HG02970 (cell line): ENCODE results near the gene RGS17.
"Not testable (repeated sequence)": the region's sequence is repeated elsewhere in the genome, so short reads cannot be mapped to it uniquely, and the experiment has no call there.

Experiments
- ATAC-seq: cut with Tn5 transposase; IDR thresholded peaks from one replicate; pipeline ENCODE4 v1.9.1; 2021; ENCODE audit warnings: mild to moderate bottlenecking, moderate library complexity, moderate number of reproducible peaks; ENCODE audit not compliant: unreplicated experiment, low FRiP score

The RGS17 gene, protein sequence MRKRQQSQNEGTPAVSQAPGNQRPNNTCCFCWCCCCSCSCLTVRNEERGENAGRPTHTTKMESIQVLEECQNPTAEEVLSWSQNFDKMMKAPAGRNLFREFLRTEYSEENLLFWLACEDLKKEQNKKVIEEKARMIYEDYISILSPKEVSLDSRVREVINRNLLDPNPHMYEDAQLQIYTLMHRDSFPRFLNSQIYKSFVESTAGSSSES

DNA sequence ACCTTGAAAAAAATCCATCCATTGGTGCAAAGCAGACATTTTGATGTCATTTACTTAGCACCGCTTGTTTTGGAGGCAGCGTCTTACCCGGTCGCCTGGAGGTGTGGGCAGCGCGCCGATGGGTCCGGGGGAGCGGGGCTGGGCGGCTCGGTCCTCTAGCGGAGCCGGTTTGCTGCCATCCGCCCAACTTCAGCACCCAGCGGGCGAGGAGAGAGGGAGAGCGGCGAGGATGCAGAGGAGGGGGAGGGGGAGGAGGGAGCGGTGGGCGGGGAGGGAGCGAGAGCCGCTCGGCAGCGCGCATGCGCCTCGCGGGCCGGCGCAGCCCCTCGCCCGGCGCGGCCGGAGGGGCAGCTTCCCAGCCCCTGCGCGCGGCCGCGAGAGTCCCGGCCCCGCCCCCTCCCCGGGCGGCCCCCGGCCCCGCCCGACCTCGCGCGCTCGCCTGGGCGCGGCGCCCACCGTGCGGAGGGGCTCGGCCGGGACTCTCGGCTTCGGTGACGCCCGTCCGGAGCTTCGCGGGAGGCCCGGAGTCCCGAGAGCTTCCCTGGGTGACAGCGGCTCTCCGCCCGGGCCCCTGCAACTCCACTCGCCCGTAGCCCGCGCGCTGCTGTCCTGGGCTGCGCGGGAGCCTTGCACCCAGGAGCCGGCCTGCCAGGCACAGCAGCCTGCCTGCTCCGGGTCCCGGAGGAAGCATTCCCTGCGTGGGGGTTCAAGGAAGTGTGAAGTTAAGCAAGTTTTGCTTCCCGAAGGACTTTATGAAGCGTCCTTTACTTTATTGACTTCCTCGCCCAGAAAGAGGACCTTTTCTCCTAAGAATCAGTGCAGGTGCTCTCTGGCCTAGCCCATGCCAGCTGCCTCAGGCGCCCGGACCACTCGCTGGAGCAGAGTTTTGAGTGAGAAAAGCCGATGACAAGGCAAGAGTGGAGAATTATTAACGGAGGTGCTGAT is at the start of gene RGS17:
Gene RGS17, minus strand, starts transcription at position 246 of the 945 bp plus-strand sequence. CDS start 87,264 bp downstream, outside the sequence.
- ATAC-seq, result peak; percentile 52

DNA sequence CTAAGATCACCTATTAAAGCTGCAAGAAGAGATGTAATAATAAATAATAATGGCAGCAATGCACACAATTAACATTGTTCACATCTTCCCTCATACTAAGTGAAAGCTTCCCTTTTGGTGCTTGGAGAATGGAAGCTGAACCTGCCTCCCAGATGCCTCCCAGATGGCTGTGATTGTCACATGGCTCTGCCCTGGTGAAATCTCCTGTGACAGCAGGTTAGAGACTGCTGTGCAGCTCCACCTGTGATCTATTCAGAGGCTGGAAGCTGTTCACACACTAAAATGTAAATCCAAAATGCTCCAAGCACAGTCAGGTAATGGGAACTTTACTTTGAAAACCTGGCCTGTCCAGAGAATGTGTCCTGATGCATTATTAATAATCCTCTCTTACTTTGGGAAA is 41.7 kb upstream of the RGS17 start:
- no peak for ATAC-seq

DNA sequence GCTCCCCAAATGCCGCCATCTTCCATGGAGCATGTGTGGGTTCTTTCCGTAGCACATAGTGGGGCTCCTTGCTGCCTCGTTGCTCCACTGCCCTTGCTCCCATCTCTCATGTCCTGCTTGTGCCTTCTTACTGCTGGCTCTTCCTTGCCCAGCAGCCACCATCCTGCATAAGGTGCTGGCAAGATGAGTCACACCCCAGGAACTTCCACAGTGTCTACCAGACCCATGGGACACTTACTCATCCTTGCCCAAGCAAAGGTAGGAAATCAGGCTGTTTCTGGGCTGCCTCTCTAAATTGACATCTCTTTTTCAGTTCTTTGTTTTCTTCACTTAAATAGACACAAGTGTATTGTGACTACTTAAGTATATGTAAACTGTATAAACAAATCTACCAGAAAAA is 39.4 kb upstream of the RGS17 start:
- no peak for ATAC-seq

DNA sequence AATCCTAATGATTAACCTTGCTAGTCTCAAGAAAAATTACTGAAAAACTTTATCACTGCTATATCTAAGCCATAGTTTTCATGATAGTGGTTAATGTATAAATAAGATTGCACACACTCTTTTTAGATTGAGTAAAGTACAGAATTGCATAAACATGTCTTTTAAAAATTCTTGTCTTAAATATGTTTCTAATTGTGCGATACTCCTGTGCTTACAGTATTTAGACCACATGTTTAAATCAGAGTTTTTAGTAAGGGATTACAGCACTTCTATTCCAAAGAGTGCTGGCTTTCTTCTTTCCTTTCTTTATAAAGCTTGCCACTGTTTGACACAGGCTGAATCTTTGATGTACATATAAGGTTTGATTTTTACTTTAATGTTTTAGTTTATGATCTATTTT is 36.8 kb upstream of the RGS17 start:
- ATAC-seq, result no peak

DNA sequence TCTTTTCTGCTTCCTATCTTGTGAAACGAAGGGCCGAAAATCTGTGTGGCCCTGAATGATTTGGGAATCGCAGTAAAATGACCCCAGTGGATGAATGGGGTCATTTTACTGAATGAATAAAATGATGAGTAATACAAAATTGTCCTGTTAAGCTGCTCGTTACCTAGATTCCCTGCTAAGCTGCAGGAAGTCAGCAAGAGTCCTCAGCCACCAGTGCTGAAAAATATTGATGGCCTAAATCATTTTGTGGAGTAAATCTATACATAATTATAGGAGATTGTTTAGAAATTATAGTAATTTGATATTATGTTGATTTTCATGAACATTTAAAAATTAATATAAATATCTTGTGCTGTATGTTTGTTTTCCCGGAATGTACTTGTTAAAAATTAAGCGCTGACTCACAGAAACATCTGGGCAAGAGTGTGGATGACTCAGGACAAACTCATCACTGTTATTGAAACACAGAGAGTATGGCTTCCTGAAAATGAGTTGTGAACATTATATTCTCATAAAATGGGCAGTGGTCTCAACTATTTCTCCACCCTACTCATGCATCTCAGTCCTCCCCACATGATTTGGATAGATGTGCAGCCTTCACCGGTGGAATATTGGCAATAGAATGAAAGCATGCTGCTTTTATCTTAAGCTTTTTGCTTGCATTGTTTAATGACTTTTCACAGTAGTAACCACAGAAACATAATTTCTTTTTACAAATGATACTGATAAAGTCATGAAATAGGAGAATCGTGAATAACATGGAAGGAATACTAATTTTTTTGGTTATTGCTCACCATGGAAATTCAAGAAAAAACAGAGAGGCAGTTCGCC is 36.2 kb upstream of the RGS17 start:
- ATAC-seq, result no peak

DNA sequence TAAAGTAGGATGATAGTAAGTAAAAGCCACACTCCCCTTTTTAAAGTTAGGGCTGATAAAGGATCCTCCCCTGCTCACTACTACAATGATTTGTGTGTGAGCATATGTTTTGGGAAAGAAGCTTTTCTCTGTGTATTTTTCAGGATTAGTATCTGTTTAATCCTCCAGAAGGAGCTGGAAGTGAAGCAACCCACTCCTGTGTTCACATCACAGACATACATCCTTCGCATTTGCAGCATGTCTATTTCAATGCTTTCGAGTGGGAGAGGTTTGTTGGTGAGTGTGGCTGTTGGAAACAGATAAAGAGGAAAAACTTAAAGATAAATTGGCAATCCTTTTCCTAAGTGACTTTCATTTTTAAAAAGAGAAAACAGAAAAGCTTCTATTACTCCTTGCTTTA is 31.6 kb upstream of the RGS17 start:
- no peak for ATAC-seq

DNA sequence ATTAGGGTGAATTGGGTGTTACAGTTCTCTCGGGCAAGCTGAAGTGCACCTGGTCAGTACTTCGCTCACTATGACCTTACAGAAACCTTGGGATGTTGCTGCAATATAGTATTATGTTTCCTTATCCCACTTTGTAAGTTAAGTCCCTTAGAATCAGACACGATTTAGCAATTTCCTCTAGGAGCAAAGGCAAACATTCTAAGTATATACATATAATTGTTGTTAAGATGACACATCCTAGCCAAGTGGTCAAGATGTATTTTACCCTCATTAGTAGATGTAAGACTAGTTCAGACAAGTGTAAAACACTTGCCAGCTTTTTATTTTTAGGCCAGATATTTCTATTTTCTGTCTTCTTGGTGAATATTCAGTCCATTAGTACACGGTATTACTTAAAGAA is 31.1 kb upstream of the RGS17 start:
- ATAC-seq, result no peak

DNA sequence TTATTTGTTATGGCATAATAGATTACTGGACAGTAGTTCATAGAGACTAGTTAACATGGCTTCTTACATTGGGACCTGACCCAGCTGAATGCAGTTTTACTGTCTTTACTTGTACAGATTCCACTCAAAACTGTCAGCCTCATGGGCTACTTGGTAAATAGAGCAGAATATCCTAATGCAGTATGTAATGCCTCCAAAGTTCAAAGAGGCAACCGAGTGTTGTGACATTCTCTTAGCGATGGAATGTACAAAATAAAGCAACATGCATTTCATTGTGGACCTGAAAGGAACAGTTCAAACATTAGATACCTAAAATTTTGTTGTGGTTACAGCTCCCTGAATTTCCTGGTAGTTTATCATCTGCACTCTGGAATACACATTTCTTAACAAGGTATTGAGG is 29.1 kb upstream of the RGS17 start:
- no peak for ATAC-seq

DNA sequence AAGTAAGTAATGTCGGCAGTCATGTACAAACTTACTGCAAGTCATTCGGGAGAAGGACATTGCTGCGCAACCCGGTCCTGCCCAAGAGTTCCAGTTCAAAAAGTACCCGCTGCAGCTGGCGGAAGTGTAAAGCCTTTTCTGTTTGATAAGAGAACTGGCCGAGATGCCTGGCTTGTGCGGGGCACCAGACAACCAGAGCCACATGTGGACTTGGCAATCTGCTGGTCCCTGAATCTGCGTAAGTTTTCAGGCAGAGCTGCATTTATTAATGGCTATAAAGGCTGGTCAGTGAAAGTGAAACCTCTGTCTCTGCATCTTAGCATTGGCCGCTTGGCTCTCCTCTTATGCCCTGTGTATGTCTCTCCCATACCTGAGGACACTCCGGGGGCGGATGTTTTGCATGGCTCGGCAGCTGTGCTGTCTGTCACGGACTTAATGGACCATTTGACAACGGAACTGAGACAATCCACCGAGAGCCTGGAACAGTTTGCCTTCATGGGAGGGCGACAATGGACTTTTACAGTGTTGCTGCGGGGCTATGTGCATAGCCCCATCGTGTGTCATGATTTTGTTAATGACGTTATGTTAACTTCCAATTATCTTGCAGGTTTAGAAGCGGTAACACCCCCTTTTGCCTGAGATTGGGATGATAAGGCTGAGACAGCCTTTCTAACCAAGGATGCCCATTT is 19.8 kb upstream of the RGS17 start:
- no peak for ATAC-seq

DNA sequence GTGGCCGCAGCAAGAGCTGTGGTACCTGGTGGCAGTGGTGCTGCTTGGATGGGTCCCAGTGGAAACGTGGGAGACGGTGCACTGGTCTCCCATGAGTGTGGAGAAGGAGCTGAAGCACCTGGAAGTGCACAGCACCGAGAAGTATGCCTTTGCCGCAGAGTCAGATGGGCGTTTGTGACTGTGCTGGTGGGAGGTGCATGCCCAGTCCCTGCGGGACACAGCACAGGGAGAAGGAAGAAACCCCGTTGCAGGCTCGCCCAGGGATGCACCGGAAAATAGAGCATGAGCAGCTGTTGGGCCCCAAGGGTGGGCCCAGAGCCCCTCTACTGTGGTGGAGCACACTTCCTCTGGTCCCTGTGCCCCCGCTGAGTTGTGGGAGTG is 19.3 kb upstream of the RGS17 start:
- ATAC-seq, result no peak

DNA sequence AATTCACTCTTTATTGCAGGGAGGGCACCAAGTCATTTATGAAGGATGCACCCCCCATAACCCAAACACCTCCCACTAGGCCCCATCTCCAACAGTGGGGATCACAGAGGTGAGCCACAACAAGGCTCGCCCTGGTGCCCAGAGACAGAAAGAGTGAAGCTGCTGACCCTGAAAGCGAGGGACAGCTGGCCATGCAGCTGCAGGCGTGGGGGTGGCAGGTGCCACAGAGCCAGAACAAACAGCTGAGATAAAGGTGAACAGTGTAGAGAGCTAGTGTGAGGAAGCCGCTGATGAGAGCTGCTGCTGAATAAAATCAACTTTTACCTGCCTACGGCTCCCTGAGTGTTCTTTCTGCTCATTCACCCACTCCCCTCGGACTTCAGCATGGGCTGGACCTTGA is 18.8 kb upstream of the RGS17 start:
- no peak for ATAC-seq

DNA sequence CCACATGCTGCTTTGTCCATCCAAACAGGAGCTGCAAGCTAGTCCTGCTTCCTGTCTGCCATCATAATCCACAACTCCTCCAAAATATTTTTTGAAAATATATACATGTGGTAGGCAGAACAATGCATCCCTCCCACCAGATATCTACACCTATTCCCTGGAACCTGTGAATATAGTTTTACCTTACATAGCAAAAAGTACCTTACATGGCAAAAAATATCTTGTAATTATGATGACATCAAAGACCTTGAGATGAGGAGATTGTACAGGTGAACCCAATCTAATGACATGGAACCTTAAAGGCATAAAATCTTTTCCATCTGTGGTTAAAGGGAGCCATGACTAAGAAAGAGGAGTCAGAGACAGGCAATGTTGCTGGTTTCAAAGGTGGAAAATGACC is 15.3 kb upstream of the RGS17 start:
- no peak for ATAC-seq

DNA sequence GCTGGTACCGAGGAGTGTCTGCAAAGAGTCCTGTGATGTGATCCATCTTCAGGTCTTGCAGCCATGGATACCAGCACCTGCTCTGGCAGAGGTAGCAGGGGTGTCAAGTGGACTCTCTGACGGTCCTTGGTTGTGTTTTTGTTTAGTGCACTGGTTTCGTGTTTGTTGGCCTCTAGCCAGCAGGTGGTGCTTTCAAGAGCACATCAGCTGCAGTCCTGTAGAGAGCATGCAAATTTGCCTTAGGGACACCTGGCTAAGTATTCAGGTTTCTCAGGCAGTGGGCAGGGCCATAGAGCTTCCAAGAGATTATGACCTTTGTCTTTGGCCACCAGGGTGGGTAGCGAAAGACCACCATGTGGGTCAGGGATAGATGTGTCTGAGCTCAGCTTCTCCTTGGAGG is 14.5 kb upstream of the RGS17 start:
- no peak for ATAC-seq

DNA sequence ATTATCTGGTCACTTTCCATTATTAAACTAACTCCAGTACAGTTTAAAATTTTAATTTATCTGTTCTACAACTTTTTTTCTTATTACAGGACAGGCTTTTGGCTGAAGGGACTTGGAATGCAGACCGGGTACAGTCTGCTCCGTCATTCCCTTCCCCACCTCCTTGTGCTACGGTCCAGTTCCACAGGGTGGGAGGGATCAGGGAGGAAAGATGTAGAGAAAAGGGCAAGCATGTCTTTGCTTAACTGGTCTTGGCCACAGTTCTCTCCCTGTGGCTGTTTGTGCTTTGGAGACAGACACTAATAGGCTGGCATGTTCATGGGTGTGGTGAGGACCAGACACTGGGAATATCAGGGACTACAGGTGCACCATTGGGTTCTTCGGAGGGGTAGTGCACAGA is 12.1 kb upstream of the RGS17 start:
- ATAC-seq, result no peak

DNA sequence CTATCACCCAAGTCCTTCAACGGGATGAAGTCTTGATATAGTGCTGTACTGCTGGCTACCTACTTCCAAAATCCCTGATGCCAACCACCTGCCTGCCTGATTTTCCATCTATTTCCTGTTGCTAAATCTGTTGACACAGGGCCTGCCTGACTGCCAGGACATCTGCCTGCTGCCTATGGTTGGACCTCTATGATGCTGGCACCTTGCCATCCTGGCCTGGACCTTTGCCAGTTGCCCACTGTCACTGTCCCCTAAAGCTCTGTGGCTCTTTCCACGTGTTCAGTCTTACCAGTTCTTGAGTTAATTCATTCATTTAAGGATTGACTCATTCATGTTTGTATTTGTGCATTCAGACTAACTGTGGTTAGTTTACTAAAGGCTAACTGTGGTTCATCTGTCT is 9.2 kb upstream of the RGS17 start:
- no peak for ATAC-seq

DNA sequence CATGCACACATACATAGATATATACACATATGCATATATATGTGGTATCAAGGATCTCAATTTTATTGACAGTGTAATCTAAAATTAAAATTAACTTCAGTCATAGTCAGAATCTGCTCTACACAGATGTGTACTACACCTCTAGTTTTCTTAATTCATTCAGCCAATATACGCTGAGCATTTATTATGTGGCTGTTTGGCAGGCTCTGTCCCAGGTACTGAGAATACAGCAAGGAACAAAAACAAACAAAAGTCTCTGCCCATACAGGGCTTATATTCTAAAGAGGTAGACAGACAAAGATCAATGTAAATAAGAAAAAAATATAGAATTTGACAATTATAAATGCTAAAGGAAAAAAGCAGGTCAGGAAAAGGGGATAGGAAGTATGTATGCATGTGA is 7.8 kb upstream of the RGS17 start:
- no peak for ATAC-seq

DNA sequence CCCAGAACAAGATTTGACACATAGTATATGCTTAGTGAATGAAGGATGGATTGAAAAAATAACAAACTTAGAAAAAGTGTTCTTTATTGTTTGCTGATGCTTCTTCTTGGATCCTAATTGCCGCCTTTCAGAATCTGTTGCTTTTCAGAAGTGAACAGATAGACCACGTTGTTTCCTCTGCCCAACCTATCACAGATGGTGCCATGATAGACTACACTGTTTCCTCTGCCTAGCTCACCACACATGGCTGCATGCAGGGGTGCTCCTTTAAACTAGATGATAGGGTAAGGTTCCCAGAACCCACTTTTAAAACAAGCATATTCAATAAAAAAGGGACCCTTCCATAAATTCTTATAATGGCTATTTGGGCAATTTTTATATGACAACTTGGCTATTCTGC is 4.6 kb upstream of the RGS17 start:
- no peak for ATAC-seq

DNA sequence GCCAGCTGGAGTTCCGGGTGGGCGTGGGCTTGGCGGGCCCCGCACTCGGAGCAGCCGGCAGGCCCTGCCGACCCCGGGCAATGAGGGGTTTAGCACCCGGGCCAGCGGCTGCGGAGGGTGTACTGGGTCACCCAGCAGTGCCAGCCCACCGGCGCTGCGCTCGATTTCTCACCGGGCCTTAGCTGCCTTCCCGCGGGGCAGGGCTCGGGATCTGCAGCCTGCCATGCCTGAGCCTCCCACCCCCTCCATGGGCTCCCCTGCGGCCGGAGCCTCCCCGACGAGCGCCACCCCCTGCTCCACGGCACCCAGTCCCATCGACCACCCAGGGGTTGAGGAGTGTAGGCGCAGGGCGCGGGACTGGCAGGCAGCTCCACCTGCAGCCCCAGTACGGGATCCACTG is 2.6 kb upstream of the RGS17 start:
- not testable (repeated sequence) for ATAC-seq

DNA sequence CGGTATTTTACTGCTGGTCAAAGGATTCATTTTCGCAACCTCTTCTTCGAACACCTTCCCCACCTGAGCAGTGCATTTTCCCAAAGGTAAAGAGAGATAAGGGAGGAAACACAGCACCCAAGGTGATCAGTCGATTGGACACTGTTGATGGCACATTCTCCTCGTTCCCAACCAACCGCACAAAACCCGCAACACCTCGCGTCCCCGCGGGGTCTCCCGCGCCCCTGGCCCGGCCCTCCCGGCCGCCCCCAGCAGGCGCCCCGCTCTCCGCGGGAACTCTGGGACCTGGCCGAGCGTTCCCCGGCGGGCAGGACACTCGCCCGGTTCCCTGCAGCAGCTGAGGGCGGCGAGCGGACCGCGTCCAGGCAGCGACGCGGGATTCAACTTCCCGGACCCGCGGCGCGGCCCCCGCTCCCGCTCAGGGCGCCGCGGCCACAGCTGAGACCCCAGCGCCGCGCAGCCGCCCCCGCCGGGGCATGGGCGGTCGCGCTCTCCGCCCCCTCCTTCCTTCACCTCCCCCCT is 506 bp downstream of the RGS17 start:
- no peak for ATAC-seq

DNA sequence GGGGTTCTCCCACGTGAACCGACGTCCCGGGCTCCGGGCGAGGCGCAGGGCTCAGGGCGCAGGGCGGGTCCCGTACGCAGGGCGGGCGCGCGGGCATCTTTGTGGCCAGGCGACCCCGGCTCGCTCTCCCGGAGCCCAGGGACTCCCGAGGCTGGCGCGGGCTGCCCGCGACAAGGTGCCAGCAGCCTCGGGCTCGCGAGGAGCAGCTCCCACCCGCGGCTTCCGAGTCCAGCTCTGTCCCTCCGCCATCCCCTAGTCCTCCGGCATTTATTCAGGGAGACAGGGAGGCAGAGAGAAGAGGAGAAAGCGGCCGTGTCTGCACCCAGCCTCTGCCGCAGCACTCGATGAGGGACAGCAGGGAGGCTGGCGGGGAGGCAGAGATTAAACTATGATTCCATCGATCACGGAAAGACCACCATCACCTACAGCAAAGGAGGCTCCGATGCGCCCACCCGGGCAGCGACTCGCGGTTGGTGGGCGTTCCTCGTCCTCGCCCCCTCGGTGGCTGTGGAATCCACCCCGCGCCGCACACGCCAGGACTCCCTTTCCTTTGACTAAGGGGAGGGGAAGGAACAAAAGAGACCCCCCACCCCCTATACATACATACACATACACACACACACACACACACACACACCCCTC is 1.1 kb downstream of the RGS17 start:
- no peak for ATAC-seq
